B cell (primary cell): ENCODE results near the gene LRP1. TPM values are rescaled to one million over a fixed set of nuclear protein-coding genes. Genes with fewer than 3 reads are reported as not detected.

Source experiments
- ATAC-seq: fragments of 200-7000 bp; cut with Tn5 transposase; one replicate; pipeline ENCODE4 v1.10.0; 2021; ENCODE audit warnings: low read depth, mild to moderate bottlenecking, moderate number of reproducible peaks, moderate library complexity
- CTCF ChIA-PET: fragments of 350-600 bp; sonication (Branson Sonifier 250); formaldehyde crosslinking; loops from one replicate; lab custom pipeline; 2021; ENCODE audit warnings: antibody characterized with exemption, inconsistent platforms; lab: Charles Lee
- POLR2A ChIA-PET: fragments of 350-600 bp; sonication (Branson Sonifier 250); formaldehyde crosslinking; loops from one replicate; lab custom pipeline; 2021; ENCODE audit warnings: antibody characterized with exemption; lab: Charles Lee
- DNase-seq: peaks from one replicate; pipeline ENCODE4 v3.0.0; 2013
- H2AFZ ChIP-seq: 2 replicates; pipeline ENCODE4 v1.6.1; 2012; ENCODE audit warnings: mild to moderate bottlenecking, low read depth, low read length; ENCODE audit not compliant: insufficient read depth, poor library complexity, severe bottlenecking
- H3K27ac ChIP-seq, 2 donors: 1 replicate in 1 of 2; 2 replicates in 1 of 2; pipeline ENCODE4 v1.5.1; 2012 to 2013; ENCODE audit warnings: low read length in 2 of 2, mild to moderate bottlenecking in 2 of 2, moderate library complexity in 1 of 2
- H3K27me3 ChIP-seq, 4 experiments: fragments of 200-600 bp in 1 of 4; sonication (generic) in 1 of 4; replicated peaks in 1 of 4; 1 replicate in 2 of 4; 2 replicates in 2 of 4; pipeline versions ENCODE4 v1.6.1 to v1.7.0; 2013 to 2016; ENCODE audit warnings: low read length in 3 of 4, mild to moderate bottlenecking in 2 of 4, mixed read lengths in 1 of 4, moderate library complexity in 1 of 4; ENCODE audit not compliant: insufficient read depth in 4 of 4, control insufficient read depth in 3 of 4; ENCODE audit errors: control extremely low read depth in 1 of 4
- H3K36me3 ChIP-seq, 2 experiments: replicated peaks in 1 of 2; 1 replicate in 1 of 2; 2 replicates in 1 of 2; pipeline versions ENCODE4 v1.6.1 to v1.7.1; 2013; ENCODE audit warnings: low read length in 1 of 2; ENCODE audit not compliant: insufficient read depth in 2 of 2, control insufficient read depth in 1 of 2; ENCODE audit errors: control extremely low read depth in 1 of 2, extremely low read depth in 1 of 2
- H3K4me1 ChIP-seq, 2 donors: fragments of 200-600 bp in 1 of 2; sonication (generic) in 1 of 2; 1 replicate in 1 of 2; 2 replicates in 1 of 2; pipeline versions ENCODE4 v1.5.1 to v1.6.1; 2013 to 2017; ENCODE audit warnings: low read length in 2 of 2; ENCODE audit not compliant: control insufficient read depth in 2 of 2, insufficient read depth in 2 of 2
- H3K4me2 ChIP-seq: replicated peaks from 2 replicates; pipeline ENCODE3; 2012; ENCODE audit warnings: mild to moderate bottlenecking, low read depth, low read length; ENCODE audit not compliant: poor library complexity, severe bottlenecking
- H3K4me3 ChIP-seq, 5 experiments: fragments of 200-600 bp in 1 of 5; sonication (generic) in 1 of 5; 1 replicate in 3 of 5; 2 replicates in 2 of 5; pipeline versions ENCODE4 v1.5.1 to v1.7.0; 2011 to 2016; ENCODE audit warnings: low read length in 4 of 5, mild to moderate bottlenecking in 4 of 5, low read depth in 2 of 5, control low read depth in 1 of 5, moderate library complexity in 1 of 5; ENCODE audit not compliant: insufficient read depth in 1 of 5; ENCODE audit errors: control extremely low read depth in 1 of 5, extremely low read depth in 1 of 5
- H3K79me2 ChIP-seq: fragments of 200-600 bp; sonication (generic); one replicate; pipeline ENCODE4 v1.6.0; 2016; ENCODE audit warnings: low read length; ENCODE audit not compliant: control insufficient read depth, insufficient read depth
- H3K9ac ChIP-seq: fragments of 200-600 bp; sonication (generic); 2 replicates; pipeline ENCODE4 v1.6.1; 2017; ENCODE audit warnings: mild to moderate bottlenecking, low read length, moderate library complexity
- H3K9me3 ChIP-seq, 3 donors: one replicate each; pipeline versions ENCODE4 v1.6.1 to v1.7.1; 2013; ENCODE audit warnings: low read length in 2 of 3; ENCODE audit not compliant: control insufficient read depth in 2 of 3, insufficient read depth in 1 of 3; ENCODE audit errors: control extremely low read depth in 1 of 3
- H4K20me1 ChIP-seq: 2 replicates; pipeline ENCODE4 v1.6.0; 2012; ENCODE audit warnings: mild to moderate bottlenecking, low read length; ENCODE audit not compliant: insufficient read depth, control insufficient read depth, poor library complexity, severe bottlenecking
- H3K27ac Mint-ChIP-seq: one replicate; pipeline ENCODE4 v1.8.0; 2021; ENCODE audit warnings: mixed read lengths
- H3K27me3 Mint-ChIP-seq: one replicate; pipeline ENCODE4 v1.8.0; 2021; ENCODE audit warnings: mixed read lengths
- H3K4me1 Mint-ChIP-seq: one replicate; pipeline ENCODE4 v1.8.0; 2021; ENCODE audit warnings: mixed read lengths
- H3K4me3 Mint-ChIP-seq: one replicate; pipeline ENCODE4 v1.8.0; 2021; ENCODE audit warnings: mixed read lengths
- H3K9me3 Mint-ChIP-seq: one replicate; pipeline ENCODE4 v1.8.0; 2022; ENCODE audit warnings: mixed read lengths; ENCODE audit not compliant: insufficient read depth
- CTCF ChIP-seq: fragments of 200-600 bp; IDR thresholded peaks from one replicate; pipeline ENCODE4 v1.8.0; 2022; ENCODE audit warnings: antibody characterized with exemption, mild to moderate bottlenecking
- EZH2 ChIP-seq: IDR thresholded peaks from 2 replicates; pipeline ENCODE4 v1.6.1; 2012; ENCODE audit warnings: borderline replicate concordance, low read depth, mild to moderate bottlenecking, moderate library complexity, low read length; ENCODE audit not compliant: insufficient read depth, poor library complexity, severe bottlenecking
- WGBS: methylation state at CpG from one replicate; pipeline ENCODE4 v1.1.5; 2013; ENCODE audit warnings: missing lambda C conversion rate; ENCODE audit not compliant: insufficient coverage; 5-methylcytosine and 5-hydroxymethylcytosine counted together
- intact Hi-C: fragments of 100-400 bp; cut with micrococcal nuclease; formaldehyde crosslinking; loops from one replicate; pipeline ENCODE4 v1.10.0; 2022
- polyA plus RNA-seq: library from polyadenylated mRNA; depleted of rRNA; stranded (reverse); fragments of >200 nt; gene quantifications from 2 replicates; pipeline ENCODE4 v1.2.3, GENCODE V29; 2012
- total RNA-seq, 2 donors: library from RNA; stranded (reverse); fragments of 120-200 nt in 1 of 2; gene quantifications; 1 replicate in 1 of 2; 2 replicates in 1 of 2; pipeline versions ENCODE4 v1.2.3 to v1.2.4, GENCODE V29; 2013 to 2022

Gene LRP1
- total and polyA plus RNA-seq, 2 donors (not counting 1 experiment from before 2014, with no cell fraction given), result 2.0 to 4.1 TPM

GRCh38 chr12:57213763-57214397 is 85.6 kb downstream of the LRP1 start:
- no peak overlapping the region for H3K27ac ChIP-seq
- DNase-seq, result no peak
- no peaks in the 10 kb centered on the region for H3K79me2 ChIP-seq
- H3K4me3 ChIP-seq, result no peak overlapping the region
- intact Hi-C loops, result loop anchor here (1.0 kb wide), 2 partner anchors 25 to 29 kb away; no protein-coding TSS in a partner anchor
- Mint-ChIP-seq H3K4me1 (peaks cover 50% of the 10 kb centered on the region), H3K4me3 (peak overlapping the region; percentile 82), H3K9me3 (no peaks in the 10 kb centered on the region), H3K27me3 (peaks cover 31% of the 10 kb centered on the region), H3K27ac (peak overlapping the region; percentile 86)
- H3K4me1 ChIP-seq, result peaks cover 49 to 53% of the 10 kb centered on the region in 2 donors
- ChIA-PET CTCF (interaction anchor here (0.6 to 8.8 kb wide), 24 partner anchors 23 to 461 kb away, joined by 3 to 838 read pairs (median 5); partner anchors contain the start of genes INHBE, LRP1, NEMP1 and SHMT2), POLR2A (interaction anchor here (0.7 to 5.6 kb wide), 5 partner anchors 9 to 86 kb away, joined by 3 to 110 read pairs (median 3); partner anchors contain the start of gene LRP1)
- 67% methylated on average over 3 of the region's 4 CpGs for WGBS
- no peaks in the 10 kb centered on the region for H3K36me3 ChIP-seq
- ATAC-seq, result no peak
- H3K9me3 ChIP-seq, result peaks cover 0 to 11% (median 0%) of the 10 kb centered on the region in 3 donors
- H3K4me2 ChIP-seq, result peak overlapping the region; percentile 94
- TF ChIP-seq CTCF, result no peak
- TF ChIP-seq EZH2, result no peak
- peaks cover 8% of the 10 kb centered on the region for H4K20me1 ChIP-seq
- no peak overlapping the region for H2AFZ ChIP-seq
- H3K9ac ChIP-seq, result no peak overlapping the region
- peaks cover 0 to 58% (median 23%) of the 10 kb centered on the region in 4 experiments for H3K27me3 ChIP-seq

- peaks cover 51 to 53% of the 10 kb centered on the region in 2 donors for H3K4me1 ChIP-seq
- H3K4me3 ChIP-seq, result no peak overlapping the region
- peaks cover 8% of the 10 kb centered on the region for H4K20me1 ChIP-seq
- no peaks in the 10 kb centered on the region for H3K79me2 ChIP-seq
- Mint-ChIP-seq H3K27me3 (peaks cover 36% of the 10 kb centered on the region), H3K4me1 (peaks cover 52% of the 10 kb centered on the region), H3K9me3 (no peaks in the 10 kb centered on the region), H3K27ac (peak overlapping the region; percentile 86), H3K4me3 (peak overlapping the region; percentile 82)
- ChIA-PET POLR2A (interaction anchor here (0.8 to 5.6 kb wide), 4 partner anchors 8 to 86 kb away, joined by 3 to 110 read pairs (median 3); partner anchors contain the start of gene LRP1), CTCF (interaction anchor here (0.6 to 8.8 kb wide), 20 partner anchors 22 to 587 kb away, joined by 3 to 838 read pairs (median 6); partner anchors contain the start of genes INHBE, LRP1, NEMP1 and SHMT2)
- peaks cover 0 to 14% (median 0%) of the 10 kb centered on the region in 3 donors for H3K9me3 ChIP-seq
- no peak overlapping the region for H3K27ac ChIP-seq
- DNase-seq, result peak; percentile 82
- peaks cover 0 to 63% (median 25%) of the 10 kb centered on the region in 4 experiments for H3K27me3 ChIP-seq
- H3K9ac ChIP-seq, result no peak overlapping the region
- H3K36me3 ChIP-seq, result no peaks in the 10 kb centered on the region
- H2AFZ ChIP-seq, result no peak overlapping the region
- ATAC-seq, result peak; percentile 26
- intact Hi-C loops, result loop anchor here (1.0 kb wide), 1 partner anchor 25 kb away; no protein-coding TSS in a partner anchor
- peak overlapping the region; percentile 94 for H3K4me2 ChIP-seq
- TF ChIP-seq EZH2, result no peak
- TF ChIP-seq CTCF, result peak; percentile 75
- 2% methylated on average over 14 of the region's 14 CpGs for WGBS
Observed at GRCh38 chr12:57214398-57214781, 86.1 kb downstream of the LRP1 start.
